AML-193 (cell line): ENCODE data around the gene PITPNB.

Experiments used
- DNase-seq, 2 experiments: peaks; one replicate each; lab custom pipeline; 2025; lab: John Stamatoyannopoulos, UW

Gene PITPNB

GRCh38 chr22:27919942-27920755 is 1.1 kb upstream of the PITPNB start:
- DNase-seq: peak in 1 of 2 experiments; percentile 4

DNA sequence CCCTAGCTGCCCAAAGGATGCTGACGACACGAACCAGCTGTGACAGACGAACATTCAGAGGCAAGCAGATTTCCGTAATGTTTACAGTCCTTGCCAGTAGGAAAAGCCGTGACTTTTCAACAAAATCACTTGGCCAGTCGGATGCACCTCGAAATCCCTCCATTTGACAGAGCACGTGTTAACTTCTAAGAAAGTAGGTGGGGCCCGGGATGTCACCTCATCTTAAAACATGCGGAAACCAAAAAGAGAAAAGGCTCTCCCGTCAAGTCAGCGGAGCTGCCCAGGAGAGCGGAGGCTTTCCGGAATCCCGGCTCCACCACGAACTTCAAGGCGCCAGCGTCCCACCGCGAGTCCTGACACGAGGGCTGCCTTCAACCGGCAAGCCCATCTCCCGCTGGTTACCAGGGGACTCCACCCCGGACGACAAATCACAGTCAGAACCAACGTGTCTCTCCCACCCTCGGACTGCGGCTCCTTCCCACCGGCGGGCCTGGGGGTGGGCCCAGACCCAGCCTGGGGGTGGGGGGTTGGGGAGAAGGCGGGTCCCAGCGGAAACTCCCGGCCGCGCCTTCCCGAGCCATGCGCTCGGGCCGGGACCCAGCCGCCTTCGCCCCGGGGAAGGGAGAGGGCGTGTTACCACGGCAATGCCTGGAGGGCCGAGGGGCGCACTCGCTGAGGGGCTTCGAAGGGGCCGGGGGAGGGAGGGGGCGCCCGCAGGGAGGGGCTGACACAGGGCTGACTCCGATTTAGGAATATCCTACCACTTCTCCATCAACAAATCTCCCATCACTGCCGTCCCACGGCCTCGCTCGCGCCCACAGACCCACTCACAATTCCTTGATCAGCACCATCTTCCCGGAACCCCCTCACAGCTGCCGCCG is 475 bp downstream of the PITPNB start:
- DNase-seq: peak; percentile 15 to 39

DNA sequence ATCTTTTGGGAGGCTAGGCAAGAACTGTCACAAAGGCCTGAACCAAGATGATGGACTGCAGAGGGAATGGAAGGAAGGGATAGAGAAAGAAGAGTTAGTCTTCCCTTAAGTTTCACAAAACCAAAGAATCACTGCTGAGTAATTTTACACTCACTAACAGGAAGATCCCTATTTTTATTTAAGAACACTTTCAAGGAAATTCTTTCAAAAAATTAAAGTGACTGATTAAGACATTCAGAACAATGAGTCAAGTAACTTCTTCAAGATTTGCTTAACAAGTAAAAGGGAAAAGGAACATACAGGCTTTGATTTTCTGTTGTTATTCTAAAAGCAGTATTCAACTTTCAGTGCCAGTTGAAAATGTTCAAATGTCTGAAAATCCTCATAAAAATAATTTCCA is 3.1 kb downstream of the PITPNB start:
- no peak for DNase-seq

DNA sequence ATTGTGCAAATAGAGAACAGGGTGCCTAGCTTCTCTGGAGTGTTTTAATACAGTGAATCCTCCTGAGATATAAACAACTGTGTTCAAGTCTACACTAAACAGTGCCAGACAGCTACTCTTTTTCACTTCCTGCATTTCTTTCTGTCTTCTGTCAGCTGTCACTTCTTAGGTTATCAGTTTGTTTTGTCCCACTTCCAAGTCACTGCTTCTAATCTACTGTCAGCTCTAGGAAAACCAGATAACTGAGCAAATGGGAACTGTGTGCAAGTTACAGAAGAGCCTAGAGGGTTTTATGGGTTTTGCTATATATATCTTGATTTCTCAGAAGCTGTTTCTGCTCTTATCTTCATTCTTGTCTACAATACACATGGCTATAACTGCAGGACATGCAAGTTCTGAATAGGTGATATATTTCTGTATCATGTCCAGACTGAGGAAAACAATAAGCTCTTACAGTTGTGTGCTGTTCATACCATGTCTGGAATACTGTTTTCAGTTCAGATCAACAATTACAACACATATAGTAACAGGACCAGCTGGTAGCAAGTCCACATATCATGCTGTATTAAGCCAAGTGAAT is 5.8 kb downstream of the PITPNB start:
- no peak for DNase-seq

DNA sequence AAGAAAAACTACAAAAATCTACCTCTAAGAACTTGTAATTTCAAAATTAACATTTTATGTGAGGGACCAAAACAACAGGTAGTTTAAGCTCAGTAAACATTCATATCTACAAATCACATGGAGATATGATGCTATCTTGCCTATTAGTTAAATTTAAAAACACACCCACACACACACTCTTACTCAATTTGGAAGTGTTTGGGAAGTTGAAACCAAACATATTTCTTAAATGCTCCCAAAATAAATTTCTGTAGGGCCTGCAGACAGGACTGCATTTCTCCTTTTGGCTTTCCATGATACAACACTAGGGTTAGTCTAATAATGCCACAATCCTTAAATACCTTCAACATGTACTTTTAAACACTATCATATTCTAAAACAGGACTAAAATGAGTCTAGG is 7.0 kb downstream of the PITPNB start:
- DNase-seq: no peak

DNA sequence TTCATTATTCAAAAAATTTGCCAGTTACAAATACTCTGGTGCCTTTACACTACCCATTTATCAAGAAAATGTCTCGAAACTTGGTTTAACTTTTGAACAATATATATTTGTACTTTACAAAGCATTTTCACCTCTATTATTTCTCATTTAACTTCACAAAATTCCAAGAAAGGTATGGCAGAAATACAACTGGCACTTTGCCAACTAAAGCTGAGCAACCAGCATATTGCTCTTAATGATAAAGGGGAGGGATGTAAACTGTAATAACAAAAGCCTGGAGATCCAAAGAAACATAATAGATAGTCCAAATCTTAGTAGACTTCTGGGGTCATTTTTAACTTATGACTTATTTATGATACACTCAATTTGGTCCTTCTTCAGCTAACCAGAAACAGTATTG is 7.7 kb downstream of the PITPNB start:
- DNase-seq: no peak

- no peak for DNase-seq
Observed at GRCh38 chr22:27906241-27906640, 12.8 kb downstream of the PITPNB start.

GRCh38 chr22:27905653-27906052 is 13.4 kb downstream of the PITPNB start:
- DNase-seq: no peak

DNA sequence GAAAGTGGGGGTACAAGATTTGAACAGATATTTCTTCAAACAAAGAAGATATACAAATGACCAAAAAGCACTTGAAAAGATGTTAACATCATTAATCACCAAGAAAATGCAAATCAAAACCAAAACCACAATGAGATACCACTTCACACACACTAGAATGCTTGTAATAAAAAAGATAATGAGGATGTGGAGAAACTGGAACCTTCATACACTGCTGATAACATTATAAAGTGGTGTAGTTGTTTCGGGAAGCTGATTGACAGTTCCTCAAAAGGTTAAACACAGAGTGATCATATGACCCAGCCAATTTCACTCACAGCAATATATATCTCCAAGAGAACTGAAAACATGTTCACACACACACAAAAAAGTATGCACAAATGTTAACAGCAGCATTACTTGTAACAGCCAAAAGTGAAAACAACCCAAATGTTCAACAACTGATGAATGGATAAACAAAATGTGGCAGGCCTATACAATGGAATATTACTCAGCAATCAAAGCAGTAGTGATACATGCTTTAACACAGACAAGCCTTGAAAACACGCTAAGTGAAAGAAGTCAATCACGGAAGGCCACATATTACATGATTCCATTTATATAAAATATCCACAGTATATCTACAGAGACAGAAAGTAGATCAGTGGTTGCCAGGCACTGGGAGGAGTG is 15.1 kb downstream of the PITPNB start:
- DNase-seq: no peak

GRCh38 chr22:27900153-27900552 is 18.9 kb downstream of the PITPNB start:
- DNase-seq: no peak

DNA sequence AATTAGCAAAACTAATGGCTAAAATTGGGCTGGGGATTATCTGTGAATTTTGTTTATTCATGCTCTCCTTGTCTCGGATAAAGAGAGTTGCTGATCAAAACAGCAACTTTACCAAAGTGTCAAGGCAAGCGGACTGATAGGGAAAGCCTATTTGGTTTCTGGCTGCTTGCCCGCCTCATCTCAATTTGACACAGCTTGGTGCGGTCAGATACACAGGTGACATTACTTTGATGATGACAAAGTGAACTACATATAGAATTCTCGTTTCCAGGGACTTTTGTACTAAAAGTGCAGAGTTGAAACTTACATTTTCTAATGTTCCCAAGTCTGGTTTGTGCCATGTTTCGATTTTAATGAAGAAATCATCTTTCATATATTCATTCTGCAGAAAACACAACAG is 22.8 kb downstream of the PITPNB start:
- no peak for DNase-seq

- no peak for DNase-seq
Observed at GRCh38 chr22:27895600-27895999, 23.5 kb downstream of the PITPNB start.

DNA sequence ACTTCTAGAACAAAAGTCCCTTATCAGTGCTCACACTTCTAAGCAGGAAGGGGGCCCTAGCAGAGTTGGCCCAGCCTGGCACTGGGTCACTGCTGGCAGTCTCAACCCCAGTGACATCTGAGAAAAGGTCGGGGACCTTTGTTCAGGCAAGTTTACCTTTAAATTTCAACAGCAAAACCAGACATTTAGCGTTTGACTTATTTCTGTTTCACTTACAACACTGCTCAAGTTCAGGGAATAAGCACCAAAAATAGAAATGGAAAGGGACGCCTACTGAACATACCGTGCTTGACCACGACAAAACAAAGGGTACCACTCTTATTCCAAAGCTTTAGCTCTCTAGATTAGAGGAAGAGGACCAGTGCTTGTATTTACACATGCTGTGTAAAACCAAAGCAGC is 26.2 kb downstream of the PITPNB start:
- DNase-seq: no peak

DNA sequence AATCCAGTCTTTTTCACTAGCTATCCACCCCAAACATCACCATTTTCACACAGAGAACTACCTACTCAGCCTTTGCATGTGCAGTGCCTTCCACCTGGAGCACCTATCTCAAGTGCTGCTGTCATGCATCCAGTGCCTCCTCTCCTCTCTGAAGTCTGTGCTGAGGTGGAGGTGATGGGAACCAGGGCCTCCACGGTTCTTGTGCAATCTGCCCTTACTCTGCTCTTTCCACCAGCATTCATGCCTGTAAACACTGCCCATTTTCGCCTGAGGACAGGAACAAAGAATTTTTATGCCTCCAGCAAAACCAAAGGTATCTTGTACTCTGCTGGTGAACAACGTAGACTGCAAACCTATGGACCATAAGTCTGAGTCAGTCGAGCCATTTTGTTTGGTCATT is 27.0 kb downstream of the PITPNB start:
- no peak for DNase-seq

GRCh38 chr22:27888310-27888709 is 30.7 kb downstream of the PITPNB start:
- DNase-seq: no peak

- no peak for DNase-seq
Observed at GRCh38 chr22:27886843-27887151, 32.3 kb downstream of the PITPNB start.

GRCh38 chr22:27885977-27886842 is 32.8 kb downstream of the PITPNB start:
- DNase-seq: peak; percentile 27 to 28

DNA sequence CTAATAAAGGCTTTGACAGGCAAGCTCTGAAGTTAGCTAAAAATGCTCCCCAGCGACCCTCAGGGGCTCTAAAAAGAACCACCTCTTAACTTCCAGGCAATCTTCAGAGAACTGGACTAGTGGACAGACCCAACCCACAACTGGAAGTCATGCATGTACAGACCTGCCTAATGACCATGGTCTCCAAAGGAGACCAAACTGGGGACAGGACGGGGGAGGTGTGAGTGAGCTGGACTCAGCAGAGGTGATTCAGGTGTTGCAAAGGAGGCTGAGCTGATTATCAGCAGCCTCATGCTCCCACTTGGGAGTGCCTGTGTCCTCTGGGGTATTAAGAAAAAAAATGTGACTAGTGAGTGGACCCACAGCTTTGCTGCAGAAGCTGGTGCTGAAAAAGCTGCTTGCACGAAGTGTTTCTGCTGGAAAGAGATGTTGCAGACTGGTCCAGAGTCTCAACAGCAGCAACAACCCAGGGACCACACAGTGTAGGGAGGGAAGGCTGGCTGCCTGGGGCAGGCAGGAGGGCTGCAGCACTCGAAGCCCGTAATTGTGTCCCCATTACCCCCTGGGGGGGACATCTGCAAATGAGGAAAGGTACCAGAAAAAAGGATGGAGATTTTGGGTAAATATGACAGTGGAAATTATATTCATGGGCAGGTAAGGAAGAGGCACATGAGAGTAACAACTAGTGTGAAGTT is 35.3 kb downstream of the PITPNB start:
- no peak for DNase-seq

DNA sequence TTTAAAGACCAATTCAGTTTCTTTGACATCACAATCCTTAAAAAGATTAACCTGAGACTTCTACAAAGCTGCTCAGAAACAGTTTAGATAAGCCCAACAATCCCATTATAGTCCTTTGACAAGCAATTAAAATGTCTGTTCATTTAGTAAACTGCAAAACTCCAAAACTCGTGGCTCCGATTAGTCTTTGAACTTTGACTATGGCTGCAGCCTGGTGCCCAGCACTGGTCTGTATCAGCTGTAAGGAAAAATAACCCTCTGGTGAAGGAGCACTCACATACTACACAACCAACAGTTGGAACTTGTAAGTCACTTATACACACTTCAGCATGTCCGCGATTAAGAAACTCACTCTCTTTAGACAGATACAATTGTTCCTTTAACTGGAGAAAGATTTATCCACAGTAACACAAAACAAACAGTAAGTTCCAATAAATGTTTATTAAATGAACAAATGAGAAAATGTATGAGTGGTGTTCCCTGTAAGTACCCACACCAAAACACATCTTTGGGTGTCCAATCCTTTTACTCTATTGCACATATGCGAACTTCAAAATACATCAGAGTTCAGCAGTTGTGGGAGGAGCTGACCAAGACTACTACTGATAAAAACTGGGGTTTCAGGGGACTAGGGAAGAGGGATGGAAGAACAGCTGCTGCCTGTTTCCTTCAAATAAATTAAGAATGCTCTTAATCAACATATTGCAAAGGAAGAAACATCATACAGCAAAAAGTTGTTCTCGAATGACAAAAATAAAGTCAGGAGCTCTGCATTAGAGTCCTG is 36.4 kb downstream of the PITPNB start:
- no peak for DNase-seq

GRCh38 chr22:27881421-27881820 is 37.6 kb downstream of the PITPNB start:
- DNase-seq: no peak
